GM10847 (cell line): ENCODE measurements around the gene ARHGEF26.

Experiments
- POLR2A ChIP-seq: IDR thresholded peaks from 2 replicates; pipeline ENCODE4 v1.6.1; 2011; ENCODE audit not compliant: insufficient read length; ENCODE audit errors: extremely low read depth

ARHGEF26 gene

DNA sequence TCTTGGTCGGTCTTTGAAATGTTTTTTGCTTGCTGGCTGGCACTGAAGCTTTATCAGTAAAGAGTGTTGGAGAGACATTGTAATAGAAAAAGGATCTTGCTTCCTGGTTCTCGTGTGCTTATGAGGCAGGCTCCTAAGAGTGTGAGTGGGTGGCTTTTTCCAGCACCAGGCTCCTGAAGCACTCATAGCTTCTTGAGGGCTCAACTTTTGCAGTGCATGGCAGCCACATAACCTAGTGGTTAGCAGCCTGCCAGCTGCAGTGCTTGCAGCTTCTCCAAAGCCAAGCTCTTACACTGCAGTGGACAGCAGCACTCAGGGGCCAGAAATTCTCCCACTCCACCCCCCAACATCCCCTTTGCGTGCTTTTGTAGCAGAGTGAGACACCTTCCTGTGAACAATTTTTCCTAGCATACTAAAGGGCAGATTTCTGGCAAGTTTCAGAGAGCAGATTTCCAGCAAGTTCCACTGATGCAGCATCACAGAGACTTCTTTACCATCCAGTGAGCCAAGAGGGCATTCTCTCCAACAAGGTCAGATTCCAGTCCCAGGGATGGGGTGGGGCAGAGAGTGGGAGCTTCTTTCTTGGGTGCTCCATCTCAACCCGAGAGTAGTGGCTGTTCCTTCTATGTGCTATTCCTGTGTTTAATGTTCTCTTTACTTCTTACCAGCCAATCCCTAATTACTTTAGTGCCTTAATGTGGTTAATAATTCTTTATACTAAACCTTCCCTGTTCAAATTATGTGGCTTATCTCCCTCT, 15.8 kb upstream of the ARHGEF26 start:
- no peak for TF ChIP-seq POLR2A

DNA sequence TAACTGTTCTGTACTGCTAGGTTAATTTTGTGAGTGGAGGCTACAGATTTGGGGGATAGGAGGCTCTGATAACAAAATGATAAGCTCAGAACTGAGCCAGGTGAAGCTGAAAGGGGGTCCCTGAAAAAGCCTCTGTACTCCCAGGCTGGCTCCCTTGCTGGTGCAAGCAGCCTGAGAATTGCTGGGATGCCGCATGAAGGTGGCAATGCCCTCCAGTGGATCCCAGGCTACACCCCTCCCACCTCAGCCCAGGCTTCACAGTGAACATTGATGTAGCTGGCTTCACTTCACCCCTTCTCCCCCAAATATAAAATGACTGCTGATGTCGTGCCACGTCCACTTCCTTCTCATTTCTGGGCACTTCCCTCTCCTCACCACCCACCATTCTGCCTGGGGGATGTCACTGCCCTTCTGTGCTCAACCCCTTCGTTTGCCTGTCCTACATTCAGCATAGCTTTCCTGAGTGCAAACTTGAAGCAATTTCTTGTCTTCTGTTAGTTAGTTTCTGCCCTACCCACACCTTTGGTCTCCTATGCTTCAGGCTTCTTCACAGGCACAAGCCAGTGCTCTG, 9.7 kb upstream of the ARHGEF26 start:
- no peak for TF ChIP-seq POLR2A

DNA sequence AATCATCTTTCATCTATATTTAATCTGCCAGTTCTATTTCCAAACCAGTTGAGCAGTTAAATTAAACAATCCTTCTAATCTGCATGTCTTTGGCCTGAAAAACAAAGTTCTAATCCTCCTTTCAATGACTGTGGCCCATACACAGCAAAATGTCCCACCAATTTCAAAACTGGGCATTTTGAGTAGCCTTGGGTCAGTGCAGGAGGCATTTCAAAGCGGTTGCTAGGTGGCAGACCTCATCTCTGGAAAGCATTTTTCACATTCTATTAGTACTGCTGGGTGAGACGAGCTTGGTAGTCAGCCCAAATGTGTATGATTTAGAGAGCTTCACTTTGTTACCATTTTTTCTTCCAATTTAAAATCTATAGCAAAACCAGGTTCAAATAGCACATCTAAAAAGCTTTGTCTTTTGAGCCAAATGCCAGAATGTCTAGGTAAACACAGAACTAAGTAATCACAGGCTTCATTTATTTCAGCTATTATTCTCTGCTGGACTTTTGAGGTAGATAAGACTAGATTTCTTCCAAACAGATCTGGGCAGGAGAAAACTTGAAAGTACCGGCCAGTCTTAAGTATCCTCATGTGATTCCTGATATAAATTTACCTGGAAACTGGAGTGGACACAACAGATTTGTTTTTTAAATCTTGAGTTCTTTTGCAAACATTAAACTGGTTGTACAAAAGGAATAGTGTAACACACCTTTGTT, 8.9 kb upstream of the ARHGEF26 start:
- no peak for TF ChIP-seq POLR2A

DNA sequence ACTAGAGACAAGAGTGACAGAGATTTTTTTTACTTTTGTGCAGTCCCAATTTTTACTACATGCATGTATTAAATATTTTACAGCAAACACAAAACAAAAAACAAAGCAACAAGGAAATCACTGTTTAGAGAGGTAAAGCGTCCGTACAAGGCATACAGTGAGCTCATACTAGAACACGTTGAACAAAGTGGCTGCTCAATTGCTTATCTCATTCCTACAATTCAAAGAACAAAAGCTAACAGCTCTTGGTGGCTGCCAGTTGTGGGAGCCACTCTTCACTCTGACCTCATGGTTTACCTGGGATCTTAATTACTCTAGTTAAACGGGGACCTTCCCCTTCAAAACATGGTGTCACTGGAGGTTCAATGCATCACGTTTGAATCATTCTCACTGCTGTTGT, 7.6 kb upstream of the ARHGEF26 start:
- TF ChIP-seq POLR2A, result no peak

GRCh38 chr3:154115332-154115731, 5.9 kb upstream of the ARHGEF26 start:
- no peak for TF ChIP-seq POLR2A

- TF ChIP-seq POLR2A, result no peak
Observed at GRCh38 chr3:154119951-154120350, 1.2 kb upstream of the ARHGEF26 start.

DNA sequence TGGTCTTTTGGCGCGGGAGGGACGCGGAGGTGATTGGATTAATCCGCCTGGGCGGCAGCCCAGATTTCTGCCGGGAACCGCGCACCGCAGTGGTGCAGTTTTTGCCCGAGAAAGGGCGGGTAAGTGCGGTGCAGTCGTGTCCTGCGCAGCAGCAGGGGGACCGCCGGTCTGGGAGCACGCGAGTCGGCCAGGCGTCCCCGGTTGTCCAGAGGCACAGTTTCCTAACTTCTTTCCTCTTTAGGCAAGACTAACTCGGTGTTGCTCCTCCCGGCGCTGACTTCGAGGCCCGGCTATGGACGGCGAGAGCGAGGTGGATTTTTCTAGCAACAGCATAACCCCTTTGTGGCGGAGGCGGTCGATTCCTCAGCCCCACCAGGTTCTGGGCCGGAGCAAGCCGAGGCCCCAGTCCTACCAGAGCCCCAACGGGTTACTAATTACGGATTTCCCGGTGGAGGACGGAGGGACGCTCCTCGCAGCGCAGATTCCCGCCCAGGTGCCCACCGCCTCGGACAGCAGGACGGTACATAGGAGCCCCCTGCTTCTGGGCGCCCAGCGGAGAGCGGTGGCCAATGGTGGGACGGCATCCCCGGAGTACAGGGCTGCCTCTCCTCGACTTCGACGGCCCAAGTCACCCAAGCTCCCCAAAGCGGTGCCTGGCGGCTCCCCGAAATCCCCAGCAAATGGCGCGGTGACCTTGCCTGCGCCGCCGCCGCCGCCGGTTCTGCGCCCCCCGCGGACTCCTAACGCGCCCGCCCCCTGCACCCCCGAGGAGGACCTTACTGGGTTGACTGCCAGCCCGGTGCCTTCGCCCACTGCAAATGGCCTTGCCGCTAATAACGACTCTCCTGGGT, 736 bp downstream of the ARHGEF26 start:
- TF ChIP-seq POLR2A, result no peak

DNA sequence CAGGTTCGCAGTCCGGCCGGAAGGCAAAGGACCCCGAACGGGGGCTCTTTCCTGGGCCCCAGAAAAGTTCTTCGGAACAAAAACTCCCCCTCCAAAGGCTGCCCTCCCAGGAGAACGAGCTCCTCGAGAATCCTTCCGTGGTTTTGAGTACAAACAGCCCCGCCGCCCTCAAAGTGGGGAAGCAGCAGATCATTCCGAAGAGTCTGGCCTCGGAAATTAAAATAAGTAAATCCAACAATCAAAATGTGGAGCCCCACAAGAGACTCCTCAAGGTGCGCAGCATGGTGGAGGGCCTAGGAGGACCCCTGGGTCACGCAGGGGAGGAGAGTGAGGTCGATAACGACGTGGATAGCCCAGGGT, 1.3 kb downstream of the ARHGEF26 start:
- no peak for TF ChIP-seq POLR2A

DNA sequence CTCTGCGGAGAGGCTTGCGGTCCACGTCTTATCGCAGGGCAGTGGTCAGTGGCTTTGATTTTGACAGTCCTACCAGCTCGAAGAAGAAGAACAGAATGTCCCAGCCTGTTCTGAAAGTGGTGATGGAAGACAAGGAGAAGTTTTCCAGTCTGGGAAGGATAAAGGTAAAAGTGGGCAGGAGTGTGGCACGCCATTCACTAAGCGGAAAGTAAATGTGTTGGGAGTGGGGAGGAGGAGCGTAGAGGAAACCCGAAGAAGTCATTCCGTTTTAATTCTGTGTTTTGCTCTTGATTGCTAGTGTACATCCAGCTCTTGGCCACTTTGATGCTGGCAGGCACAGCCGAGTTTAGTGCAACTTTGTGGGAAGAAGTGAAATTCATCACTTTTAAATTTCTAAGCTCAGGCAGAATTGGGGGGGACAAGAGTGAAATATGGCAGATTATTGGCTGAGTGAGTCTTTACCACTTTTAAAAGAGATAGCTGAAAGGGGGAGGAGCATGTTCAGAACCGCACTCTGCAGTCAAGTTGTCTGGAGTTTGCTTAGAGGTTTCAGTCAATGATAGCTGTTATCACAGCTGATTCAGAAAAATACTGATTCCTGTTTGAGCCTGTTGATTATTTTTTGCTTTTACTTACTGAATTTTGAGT, 1.8 kb downstream of the ARHGEF26 start:
- TF ChIP-seq POLR2A, result no peak

GRCh38 chr3:154123906-154124305, 2.7 kb downstream of the ARHGEF26 start:
- no peak for TF ChIP-seq POLR2A

GRCh38 chr3:154125378-154126030, 4.3 kb downstream of the ARHGEF26 start:
- no peak for TF ChIP-seq POLR2A

DNA sequence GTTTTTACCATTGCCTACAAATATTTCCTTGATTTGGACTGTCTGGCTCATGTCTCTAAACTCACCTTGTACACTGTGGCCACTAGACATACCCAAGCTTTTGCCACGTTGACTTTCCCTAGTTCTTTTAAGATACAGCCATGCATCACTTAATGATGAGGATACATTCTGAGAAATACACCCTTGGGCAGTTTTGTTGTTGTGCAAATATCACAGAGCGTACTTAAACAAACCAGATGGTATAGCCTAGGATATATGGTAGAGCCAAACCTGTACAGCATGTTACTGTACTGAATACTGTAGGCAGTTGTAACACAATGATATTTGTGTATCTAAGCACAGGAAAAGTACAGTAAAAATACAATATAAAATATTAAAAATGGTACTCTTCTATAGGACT, 5.5 kb downstream of the ARHGEF26 start:
- no peak for TF ChIP-seq POLR2A

GRCh38 chr3:154129625-154130024, 8.4 kb downstream of the ARHGEF26 start:
- no peak for TF ChIP-seq POLR2A

DNA sequence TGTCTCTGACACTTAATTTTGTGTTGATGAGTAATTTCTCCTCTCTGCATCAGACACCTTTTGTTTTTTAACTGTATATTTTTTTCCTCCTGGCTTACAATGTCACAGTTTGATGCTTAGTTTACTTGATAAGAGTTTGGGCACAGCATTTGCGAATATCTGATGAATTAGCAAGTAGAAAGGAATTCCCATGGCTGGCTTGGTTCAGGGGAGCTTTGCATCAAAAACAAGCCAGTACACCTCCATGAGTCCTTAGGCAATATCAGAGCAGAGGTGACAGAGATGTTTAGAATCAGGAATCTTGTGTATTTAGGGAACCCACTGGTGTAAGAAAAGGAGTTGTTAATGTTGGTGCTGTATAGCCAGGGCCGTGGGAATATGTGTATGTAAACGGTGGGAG, 9.3 kb downstream of the ARHGEF26 start:
- no peak for TF ChIP-seq POLR2A

DNA sequence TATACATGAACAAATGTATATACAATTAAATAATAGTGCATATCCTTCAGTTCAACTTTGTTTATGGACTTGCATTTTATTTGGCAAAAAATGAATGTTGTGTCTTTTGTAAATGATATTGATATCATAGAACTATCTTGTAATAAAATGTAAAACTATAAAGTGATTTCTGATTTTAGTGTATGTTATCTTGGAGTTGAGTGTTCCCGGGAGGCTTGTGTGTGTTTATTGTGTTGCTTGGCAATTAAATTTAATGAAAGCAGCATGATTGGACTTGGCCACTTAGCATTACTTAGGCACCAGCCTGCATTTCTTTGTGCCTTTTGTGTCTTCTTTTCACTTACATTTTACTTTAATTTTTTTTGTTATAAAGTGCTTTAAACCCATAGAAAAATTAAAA, 10.6 kb downstream of the ARHGEF26 start:
- no peak for TF ChIP-seq POLR2A

DNA sequence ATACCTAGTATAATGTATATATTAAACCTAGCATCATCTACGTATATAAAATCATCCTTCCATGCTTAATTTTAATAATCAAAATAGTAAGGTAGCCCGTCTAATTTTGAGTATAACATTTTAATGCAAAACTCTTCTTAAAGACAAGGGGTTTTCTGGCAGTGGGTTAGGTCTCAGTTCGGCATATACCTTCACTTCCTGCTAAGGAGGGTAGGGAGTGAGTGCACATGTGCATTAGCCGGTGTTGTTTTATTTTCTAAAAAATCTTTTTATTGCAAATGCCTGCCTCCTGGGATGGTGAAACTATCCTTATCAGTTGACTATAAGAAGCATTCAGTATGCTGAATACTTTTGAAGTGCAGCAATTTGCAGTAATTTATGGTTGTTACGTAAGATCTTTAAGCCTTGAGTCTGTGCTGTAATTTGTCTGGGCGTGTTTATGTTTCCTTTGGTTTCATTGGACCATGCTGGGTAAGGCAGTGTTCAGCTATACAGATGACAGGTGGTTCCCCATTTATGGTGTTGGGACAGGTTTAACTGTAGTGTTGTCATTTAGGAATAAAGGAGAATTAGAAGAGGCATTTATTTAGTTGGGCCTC, 11.7 kb downstream of the ARHGEF26 start:
- TF ChIP-seq POLR2A, result no peak
